Keratinocyte (primary cell): ENCODE measurements around the gene PTPN21. TPM values are rescaled to one million over a fixed set of nuclear protein-coding genes. Genes with fewer than 3 reads are reported as not detected.

Source experiments
- DNase-seq: peaks from one replicate; pipeline ENCODE4 v3.0.0-alpha.2; 2011; ENCODE audit warnings: low read depth, missing footprints, low spot score
- FAIRE-seq: peaks from 2 replicates; lab custom pipeline; 2011; peaks lifted over from hg19 to GRCh38; lab: Jason Lieb, UNC
- H2AFZ ChIP-seq: 2 replicates; pipeline ENCODE4 v1.6.0; 2012; ENCODE audit warnings: low read length, control low read depth, inconsistent platforms; ENCODE audit not compliant: control insufficient read depth
- H3K27ac ChIP-seq: 2 replicates; pipeline ENCODE4 v1.5.1; 2011; ENCODE audit warnings: low read length; ENCODE audit not compliant: control insufficient read depth, insufficient read depth
- H3K27me3 ChIP-seq: 3 replicates; pipeline ENCODE4 v1.6.0; 2011; ENCODE audit warnings: low read length; ENCODE audit not compliant: control insufficient read depth, insufficient read depth; ENCODE audit errors: extremely low read depth
- H3K36me3 ChIP-seq, 2 experiments: 2 replicates in 1 of 2; 3 replicates in 1 of 2; pipeline ENCODE4 v1.5.1; 2011; ENCODE audit warnings: low read length in 2 of 2, mild to moderate bottlenecking in 1 of 2; ENCODE audit not compliant: control insufficient read depth in 2 of 2, insufficient read depth in 2 of 2; ENCODE audit errors: extremely low read depth in 1 of 2
- H3K4me1 ChIP-seq: 3 replicates; pipeline ENCODE4 v1.5.1; 2011; ENCODE audit warnings: low read length; ENCODE audit not compliant: control insufficient read depth, insufficient read depth; ENCODE audit errors: extremely low read depth
- H3K4me2 ChIP-seq: 3 replicates; pipeline ENCODE4 v1.6.0; 2011; ENCODE audit warnings: low read depth, low read length; ENCODE audit not compliant: control insufficient read depth, insufficient read depth; ENCODE audit errors: extremely low read depth
- H3K4me3 ChIP-seq, 3 experiments: fragments of 200-600 bp in 1 of 3; sonication (generic) in 1 of 3; 2 replicates in 2 of 3; 3 replicates in 1 of 3; pipeline ENCODE4 v1.5.1; 2011 to 2016; ENCODE audit warnings: low read length in 3 of 3, mild to moderate bottlenecking in 3 of 3, control low read depth in 2 of 3, inconsistent platforms in 1 of 3, low read depth in 1 of 3, mixed read lengths in 1 of 3, mixed run types in 1 of 3, moderate library complexity in 1 of 3; ENCODE audit not compliant: control insufficient read depth in 2 of 3, insufficient read depth in 2 of 3; ENCODE audit errors: extremely low read depth in 1 of 3
- H3K79me2 ChIP-seq: 2 replicates; pipeline ENCODE4 v1.6.0; 2012; ENCODE audit warnings: low read length; ENCODE audit not compliant: control insufficient read depth, insufficient read depth
- H3K9ac ChIP-seq: 3 replicates; pipeline ENCODE4 v1.6.0; 2011; ENCODE audit warnings: low read length; ENCODE audit not compliant: control insufficient read depth, insufficient read depth; ENCODE audit errors: extremely low read depth
- H3K9me1 ChIP-seq: 3 replicates; pipeline ENCODE4 v1.6.0; 2011; ENCODE audit warnings: low read length; ENCODE audit not compliant: control insufficient read depth, insufficient read depth; ENCODE audit errors: extremely low read depth
- H3K9me3 ChIP-seq: 2 replicates; pipeline ENCODE4 v1.5.1; 2012; ENCODE audit warnings: low read depth, low read length; ENCODE audit not compliant: control insufficient read depth
- H4K20me1 ChIP-seq: 3 replicates; pipeline ENCODE4 v1.6.0; 2011; ENCODE audit warnings: low read length; ENCODE audit not compliant: control insufficient read depth, insufficient read depth; ENCODE audit errors: extremely low read depth
- EZH2 ChIP-seq: IDR thresholded peaks from one replicate; pipeline ENCODE4 v1.6.1; 2012; ENCODE audit warnings: inconsistent platforms, mild to moderate bottlenecking, low read length, moderate library complexity
- dilution Hi-C: fragments of 300-500 bp; cut with MboI; formaldehyde crosslinking; loops from one replicate; pipeline ENCODE4 v1.7.0; 2020; ENCODE audit warnings: low sequenced_read_pairs; ENCODE audit not compliant: extremely low pct_ligation_motif_present
- polyA plus RNA-seq, 5 experiments: library from polyadenylated mRNA; depleted of rRNA in 3 of 5; stranded (reverse) in 3 of 5; stranded (forward) in 1 of 5; unstranded in 1 of 5; fragments of >200 nt; gene quantifications; 1 replicate in 1 of 5; 2 replicates in 3 of 5; 3 replicates in 1 of 5; pipeline versions ENCODE4 v1.2.1 to v1.2.3, GENCODE V29; 2011 to 2012; ENCODE audit warnings: missing spikeins in 2 of 5, low read depth in 1 of 5, low replicate concordance in 1 of 5
- TF ChIP-seq, protein P1 (sequence below), 3 experiments: IDR thresholded peaks in 1 of 3; conservative IDR thresholded peaks in 1 of 3; optimal IDR thresholded peaks in 1 of 3; 2 replicates in 2 of 3; 3 replicates in 1 of 3; pipeline versions ENCODE3 to v1.5.1; 2011; ENCODE audit warnings: low read length in 3 of 3, mild to moderate bottlenecking in 3 of 3, moderate library complexity in 2 of 3, control low read depth in 1 of 3, inconsistent platforms in 1 of 3; ENCODE audit not compliant: insufficient read depth in 2 of 3; ENCODE audit errors: extremely low read depth in 1 of 3

The PTPN21 gene
- polyA plus RNA-seq, 1 donor (not counting 4 experiments of a cell fraction or from before 2014, with no cell fraction given) = 7.4 TPM

DNA sequence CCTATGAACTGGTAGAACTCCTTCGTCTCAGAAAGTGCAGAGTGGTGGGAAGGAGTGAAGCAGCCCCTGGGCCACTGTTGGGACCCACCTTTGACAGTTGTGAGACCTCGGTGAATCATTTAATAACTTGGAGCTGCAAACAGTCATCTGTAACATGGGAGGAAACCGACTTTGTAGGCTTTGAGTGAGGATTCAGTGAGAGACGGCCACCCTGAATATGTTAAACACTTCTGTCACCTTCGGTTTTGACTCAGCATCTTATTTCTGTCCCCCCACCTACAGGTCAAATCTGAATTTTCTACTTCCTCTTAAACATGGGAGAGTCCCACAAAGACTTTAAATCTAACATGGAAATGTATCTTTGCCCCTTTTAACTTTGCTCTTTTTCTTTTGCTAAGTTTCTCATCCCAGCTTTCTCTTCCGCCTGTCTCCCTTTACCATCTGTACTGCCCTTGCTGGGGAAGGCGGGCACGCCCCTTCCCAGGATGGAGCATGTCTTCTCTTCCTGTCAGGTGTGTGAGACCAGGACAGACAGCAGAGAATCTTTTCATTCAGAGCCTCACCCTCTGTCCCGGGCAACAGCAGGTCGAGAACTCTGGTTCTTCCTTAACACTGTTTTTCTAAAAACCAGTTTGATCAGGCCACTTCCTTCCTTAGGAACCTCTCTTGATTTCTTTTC lies 45.1 kb upstream of the PTPN21 start:
- dilution Hi-C loops = no loop called here
- no peak for DNase-seq
- Histone ChIP-seq H3K4me1 (no peaks in the 10 kb centered on the region), H2AFZ (no peak overlapping the region), H3K36me3 (peaks cover 23 to 24% of the 10 kb centered on the region in 2 experiments), H3K79me2 (no peaks in the 10 kb centered on the region), H3K27me3 (no peaks in the 10 kb centered on the region), H3K9me1 (no peaks in the 10 kb centered on the region), H3K9me3 (no peaks in the 10 kb centered on the region), H3K9ac (no peak overlapping the region), H3K27ac (no peak overlapping the region), H4K20me1 (no peaks in the 10 kb centered on the region), H3K4me3 (no peak overlapping the region), H3K4me2 (no peak overlapping the region)
- no peak for FAIRE-seq
- TF ChIP-seq, protein P1, sequence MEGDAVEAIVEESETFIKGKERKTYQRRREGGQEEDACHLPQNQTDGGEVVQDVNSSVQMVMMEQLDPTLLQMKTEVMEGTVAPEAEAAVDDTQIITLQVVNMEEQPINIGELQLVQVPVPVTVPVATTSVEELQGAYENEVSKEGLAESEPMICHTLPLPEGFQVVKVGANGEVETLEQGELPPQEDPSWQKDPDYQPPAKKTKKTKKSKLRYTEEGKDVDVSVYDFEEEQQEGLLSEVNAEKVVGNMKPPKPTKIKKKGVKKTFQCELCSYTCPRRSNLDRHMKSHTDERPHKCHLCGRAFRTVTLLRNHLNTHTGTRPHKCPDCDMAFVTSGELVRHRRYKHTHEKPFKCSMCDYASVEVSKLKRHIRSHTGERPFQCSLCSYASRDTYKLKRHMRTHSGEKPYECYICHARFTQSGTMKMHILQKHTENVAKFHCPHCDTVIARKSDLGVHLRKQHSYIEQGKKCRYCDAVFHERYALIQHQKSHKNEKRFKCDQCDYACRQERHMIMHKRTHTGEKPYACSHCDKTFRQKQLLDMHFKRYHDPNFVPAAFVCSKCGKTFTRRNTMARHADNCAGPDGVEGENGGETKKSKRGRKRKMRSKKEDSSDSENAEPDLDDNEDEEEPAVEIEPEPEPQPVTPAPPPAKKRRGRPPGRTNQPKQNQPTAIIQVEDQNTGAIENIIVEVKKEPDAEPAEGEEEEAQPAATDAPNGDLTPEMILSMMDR (optimal IDR thresholded peaks at IDR 0.05 in 1 of 3, IDR thresholded peaks at IDR 0.05 in 1 of 3, conservative IDR thresholded peaks at IDR 0.05 in 1 of 3; ENCODE audit: extremely low read depth in 1 of 3, insufficient read depth in 2 of 3, low read length in 3 of 3) = no peak
- no peak for TF ChIP-seq EZH2

DNA sequence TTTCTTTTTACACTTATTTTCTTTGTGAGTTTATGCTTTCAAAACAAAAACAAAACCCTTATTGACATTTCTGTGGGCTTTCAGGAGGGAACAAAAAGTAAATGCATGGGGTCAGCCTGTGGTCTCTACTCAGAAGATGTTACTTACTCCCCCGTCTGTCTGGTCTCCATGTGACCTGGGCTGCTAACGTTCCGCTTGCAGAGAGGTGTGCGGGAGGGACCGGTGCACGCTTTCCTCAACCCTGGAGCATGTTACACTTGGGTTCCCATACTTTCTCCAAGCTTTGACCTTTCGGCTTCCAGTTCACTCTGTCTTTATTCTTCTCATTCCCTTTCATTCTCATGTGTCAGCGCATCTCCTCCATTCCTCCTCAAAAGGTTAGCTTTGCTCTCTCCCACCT lies 44.5 kb upstream of the PTPN21 start:
- DNase-seq (no peak), FAIRE-seq (no peak)
- Histone ChIP-seq H3K9ac (no peak overlapping the region), H3K4me1 (no peaks in the 10 kb centered on the region), H3K9me3 (no peaks in the 10 kb centered on the region), H3K27ac (no peak overlapping the region), H3K79me2 (no peaks in the 10 kb centered on the region), H2AFZ (no peak overlapping the region), H4K20me1 (no peaks in the 10 kb centered on the region), H3K4me3 (no peak overlapping the region), H3K36me3 (peaks cover 23 to 24% of the 10 kb centered on the region in 2 experiments), H3K9me1 (no peaks in the 10 kb centered on the region), H3K27me3 (no peaks in the 10 kb centered on the region), H3K4me2 (no peak overlapping the region)
- TF ChIP-seq, protein P1 (optimal IDR thresholded peaks at IDR 0.05 in 1 of 3, IDR thresholded peaks at IDR 0.05 in 1 of 3, conservative IDR thresholded peaks at IDR 0.05 in 1 of 3; ENCODE audit: extremely low read depth in 1 of 3, insufficient read depth in 2 of 3, low read length in 3 of 3) = no peak
- TF ChIP-seq EZH2 = no peak
- dilution Hi-C loops = no loop called here
